IPS-18c (cell line): ENCODE data around the gene RPLP2.

Experiments used
- H3K4me3 ChIP-seq: 2 replicates; pipeline ENCODE4 v1.7.0; 2013; ENCODE audit warnings: low read depth, mild to moderate bottlenecking, low read length, moderate library complexity; ENCODE audit not compliant: insufficient read depth
- H3K9me3 ChIP-seq: one replicate; pipeline ENCODE4 v1.6.1; 2013; ENCODE audit warnings: mild to moderate bottlenecking, low read length, moderate library complexity; ENCODE audit not compliant: control insufficient read depth, insufficient read depth

RPLP2 gene

DNA sequence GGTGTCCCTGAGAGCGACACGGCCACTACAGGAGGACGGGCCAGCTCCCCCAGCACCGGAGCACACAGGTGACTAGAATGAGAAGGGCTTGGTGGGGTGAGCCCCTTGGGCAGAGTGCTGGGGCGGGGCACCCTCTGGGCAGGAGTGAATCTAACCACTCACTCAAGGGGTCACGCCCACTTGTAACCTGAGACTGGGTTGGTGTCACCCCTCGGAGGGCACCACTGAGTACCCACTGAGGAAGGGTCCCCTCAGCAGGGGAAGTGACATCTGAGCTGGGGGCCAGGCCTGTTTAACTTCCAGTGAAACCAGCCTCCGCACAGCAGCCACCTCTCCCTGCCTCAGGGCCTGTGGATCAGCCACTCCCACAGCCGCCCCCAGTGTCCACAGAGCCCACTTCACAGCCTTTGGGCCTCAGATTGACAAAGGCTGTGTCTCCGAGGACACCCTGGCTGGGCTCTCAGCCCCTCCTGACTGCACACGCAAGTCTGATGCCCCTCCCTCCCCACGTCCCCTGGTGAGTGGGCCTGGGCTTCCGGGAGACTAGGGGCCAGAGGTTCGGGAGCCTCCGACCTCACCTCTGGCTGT lies 38.1 kb upstream of the RPLP2 start:
- H3K4me3 ChIP-seq: no peak overlapping the region
- peaks cover 2% of the 10 kb centered on the region for H3K9me3 ChIP-seq

DNA sequence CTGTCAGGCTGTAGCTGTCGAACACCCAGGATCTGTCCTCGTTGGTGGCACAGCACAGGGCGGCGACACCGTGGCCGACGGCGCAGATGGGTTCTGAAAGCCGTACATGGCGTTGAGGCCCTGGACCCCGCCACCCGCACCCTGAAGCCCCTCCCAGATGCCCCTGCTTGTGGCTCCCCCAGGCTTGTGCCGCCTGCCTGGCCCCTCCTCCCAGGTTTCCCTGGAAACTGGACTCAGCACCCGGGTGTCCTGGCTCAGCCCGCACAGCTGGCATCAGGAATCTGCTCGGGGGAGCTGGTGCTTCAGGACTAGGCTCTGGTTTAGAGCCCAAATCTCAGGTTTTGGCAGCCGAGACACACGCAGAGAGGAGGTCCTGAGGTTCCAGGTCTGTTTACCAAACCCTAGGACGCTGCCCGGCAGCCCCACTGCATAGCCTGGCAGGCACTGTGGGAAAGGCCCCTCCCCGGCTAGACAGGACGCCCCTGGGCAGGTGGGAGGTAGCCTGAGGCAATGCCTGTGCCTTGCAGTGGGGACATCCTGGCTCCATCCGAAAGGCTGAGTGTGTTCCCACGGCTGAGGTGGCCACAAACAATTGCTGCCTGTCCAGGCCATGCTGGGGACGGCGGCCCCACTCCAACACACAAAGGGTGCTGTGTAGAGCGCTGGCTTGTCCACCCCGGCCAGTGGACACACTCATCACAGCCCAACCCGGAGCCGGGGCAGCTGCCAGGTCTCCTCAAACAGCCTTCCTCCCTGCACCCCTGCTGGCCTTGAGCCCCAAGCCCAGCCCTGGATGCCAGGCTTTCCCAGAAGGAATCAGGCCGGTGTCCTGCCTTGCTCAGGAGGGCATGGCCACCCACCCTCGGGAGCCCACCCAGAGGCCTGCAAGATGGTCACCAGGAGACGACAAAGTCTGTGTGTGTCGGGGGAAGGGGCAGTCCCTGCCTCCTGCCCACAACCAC lies 37.1 kb upstream of the RPLP2 start:
- H3K9me3 ChIP-seq: peaks cover 4% of the 10 kb centered on the region
- no peak overlapping the region for H3K4me3 ChIP-seq

DNA sequence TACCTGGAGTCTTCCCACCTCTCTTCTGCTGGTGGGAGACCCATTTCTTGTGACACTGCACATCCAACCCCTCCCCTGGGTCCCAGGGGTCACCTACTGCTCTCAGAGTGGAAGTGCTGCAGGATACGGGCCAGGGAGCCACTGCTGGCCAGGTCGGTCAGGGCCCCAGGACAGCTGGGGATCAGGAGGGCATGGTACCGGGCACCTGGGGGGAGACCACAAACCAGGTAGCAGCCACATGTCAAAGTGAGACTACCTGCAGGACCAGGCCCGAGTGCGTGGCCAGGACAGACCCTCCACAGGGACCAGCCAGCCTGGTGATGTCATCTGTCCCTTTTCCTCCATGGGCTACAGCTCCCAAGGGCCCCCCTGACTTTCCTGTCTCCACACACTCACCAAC lies 36.3 kb upstream of the RPLP2 start:
- Histone ChIP-seq H3K9me3 (peaks cover 4% of the 10 kb centered on the region), H3K4me3 (no peak overlapping the region)

GRCh38 chr11:773830-774229 lies 35.9 kb upstream of the RPLP2 start:
- H3K9me3 ChIP-seq: peaks cover 4% of the 10 kb centered on the region
- no peak overlapping the region for H3K4me3 ChIP-seq

- Histone ChIP-seq H3K4me3 (no peak overlapping the region), H3K9me3 (peaks cover 4% of the 10 kb centered on the region)
Measured at GRCh38 chr11:774873-775592, 34.7 kb upstream of the RPLP2 start.

- H3K9me3 ChIP-seq: peaks cover 4% of the 10 kb centered on the region
- peak overlapping the region; percentile 94 for H3K4me3 ChIP-seq
Measured at GRCh38 chr11:776263-776560, 33.6 kb upstream of the RPLP2 start.

- Histone ChIP-seq H3K4me3 (peak overlapping the region; percentile 94), H3K9me3 (peaks cover 4% of the 10 kb centered on the region)
Measured at GRCh38 chr11:776561-777287, 33.0 kb upstream of the RPLP2 start.

- Histone ChIP-seq H3K4me3 (peak within 1 kb of the TSS; percentile 94), H3K9me3 (peaks cover 4% of the 10 kb centered on the region)
Measured at GRCh38 chr11:777288-778255, 32.2 kb upstream of the RPLP2 start, which contains the start of gene GATD1. TSS of gene GATD1 (minus strand) at chr11:777487. CDS start at chr11:777462, 25 bp downstream.

GRCh38 chr11:778976-779954 lies 30.5 kb upstream of the RPLP2 start:
- Histone ChIP-seq H3K4me3 (no peak overlapping the region; the same call in 1 of the 2 replicates), H3K9me3 (peaks cover 4% of the 10 kb centered on the region)

DNA sequence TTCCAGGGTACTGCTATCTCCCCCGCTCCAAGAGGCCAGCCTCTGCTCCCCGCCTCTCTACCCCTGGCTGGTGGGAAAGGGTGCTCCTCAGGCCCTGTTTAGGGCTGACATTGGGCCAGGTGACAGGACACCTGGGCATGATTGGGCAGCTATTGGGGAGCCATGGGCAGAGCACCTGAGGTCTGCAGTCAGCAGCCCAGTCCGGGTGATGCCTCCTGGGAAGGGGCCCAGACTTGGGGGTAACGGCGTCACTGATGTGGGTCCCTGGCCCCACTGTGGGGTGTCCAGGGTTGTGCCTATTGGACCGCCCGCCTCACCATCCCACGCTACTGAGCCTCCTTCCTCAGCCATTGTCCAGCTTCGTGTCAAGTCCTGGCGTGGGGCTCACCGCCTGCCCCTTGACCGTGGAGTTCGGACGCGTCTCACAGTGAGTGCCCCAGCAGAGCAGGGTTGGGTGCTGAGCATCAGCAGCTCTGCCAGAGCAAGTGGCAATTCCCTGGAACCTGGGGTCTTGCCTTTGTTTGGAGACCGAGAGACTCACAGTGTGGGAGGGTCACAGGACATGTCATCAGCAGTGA lies 29.7 kb upstream of the RPLP2 start:
- H3K4me3 ChIP-seq: no peak overlapping the region
- peaks cover 3% of the 10 kb centered on the region for H3K9me3 ChIP-seq

- H3K4me3 ChIP-seq: no peak overlapping the region
- no peaks in the 10 kb centered on the region for H3K9me3 ChIP-seq
Measured at GRCh38 chr11:782264-783174, 27.2 kb upstream of the RPLP2 start.

GRCh38 chr11:783581-784015 lies 26.2 kb upstream of the RPLP2 start:
- Histone ChIP-seq H3K4me3 (no peak overlapping the region), H3K9me3 (no peaks in the 10 kb centered on the region)

DNA sequence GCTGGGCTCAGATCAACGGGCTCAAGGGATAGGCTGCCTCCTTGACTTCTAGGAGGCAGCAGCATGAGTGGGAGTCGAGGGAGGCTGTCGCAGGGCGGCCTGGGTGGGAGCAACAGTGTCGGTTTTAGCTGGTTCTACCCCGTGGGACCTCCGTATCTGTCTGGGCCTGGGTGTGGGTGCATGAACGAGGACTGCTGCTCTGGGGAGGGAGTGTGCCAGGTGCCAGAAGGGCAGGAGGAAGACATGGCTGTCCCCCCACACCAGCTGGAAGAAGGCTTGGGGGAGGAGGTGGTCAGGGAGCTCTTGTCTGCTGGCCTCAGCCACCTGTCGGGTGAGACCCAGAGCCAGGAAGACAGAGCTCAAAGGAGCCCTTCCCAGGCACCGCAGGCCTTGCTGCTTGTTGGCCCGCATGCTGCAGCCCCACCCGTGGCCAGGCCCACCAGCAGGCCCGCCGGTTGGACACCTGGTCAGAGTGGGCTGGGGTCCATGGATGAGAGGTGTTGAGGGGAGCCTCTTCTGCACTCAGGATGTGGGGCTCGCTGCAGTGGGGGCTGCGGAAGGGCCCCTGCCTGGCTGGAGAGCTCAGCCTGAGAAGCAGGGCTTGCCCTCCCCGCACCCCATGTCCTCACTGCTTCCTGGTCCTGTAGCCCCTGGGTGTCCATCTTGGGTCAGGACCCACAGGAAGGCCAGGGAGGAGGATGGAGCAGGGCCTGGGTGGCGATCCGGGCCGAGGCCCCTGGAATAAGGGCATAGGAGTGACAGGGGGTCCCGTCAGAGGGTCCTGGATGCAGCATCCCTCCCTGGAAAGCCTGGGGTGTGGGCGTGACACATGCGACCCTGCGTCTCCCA lies 23.3 kb upstream of the RPLP2 start:
- Histone ChIP-seq H3K9me3 (no peaks in the 10 kb centered on the region), H3K4me3 (no peak overlapping the region)
